GM12891 (cell line): Measurements from ENCODE around the gene FAM227A.

ENCODE experiments used
- POLR2A ChIP-seq: IDR thresholded peaks from 2 replicates; pipeline ENCODE4 v1.6.1; 2011; ENCODE audit warnings: low read depth, low read length, control low read depth
- POU2F2 ChIP-seq: IDR thresholded peaks from 2 replicates; pipeline ENCODE4 v1.6.1; 2011; ENCODE audit warnings: low read depth, mild to moderate bottlenecking, control low read depth, low read length, moderate library complexity
- SPI1 ChIP-seq: IDR thresholded peaks from 2 replicates; pipeline ENCODE4 v1.6.1; 2011; ENCODE audit warnings: low read depth, low read length, control low read depth
- TAF1 ChIP-seq: IDR thresholded peaks from 2 replicates; pipeline ENCODE4 v1.6.1; 2011; ENCODE audit warnings: low read depth, low read length, control low read depth

GRCh38 chr22:38656256-38657044 lies at the start of gene FAM227A, which contains the start of gene CBY1:
- TF ChIP-seq TAF1 (peak; percentile 15; the same call in 1 of the 2 replicates), POLR2A (peak; percentile 49; the same call in 1 of the 2 replicates), SPI1 (no peak), POU2F2 (no peak)
